H9 (cell line): Measurements from ENCODE around the gene LRRK1. TPM values are rescaled to one million over a fixed set of nuclear protein-coding genes. Genes with fewer than 3 reads are reported as not detected.
A peak's percentile ranks its signal among the peaks of the same experiment; 100 is the strongest.

ENCODE experiments used
- DNase-seq: peaks from one replicate; pipeline ENCODE4 v3.0.0-alpha.2; 2017
- H2AFZ ChIP-seq: one replicate; pipeline ENCODE4 v1.6.1; 2013; ENCODE audit warnings: mild to moderate bottlenecking, low read length, control low read depth, moderate library complexity
- H2AK5ac ChIP-seq: 2 replicates; pipeline ENCODE4 v1.6.1; 2013; ENCODE audit warnings: low read length, control low read depth, mixed read lengths; ENCODE audit not compliant: insufficient read length
- H2BK120ac ChIP-seq: one replicate; pipeline ENCODE4 v1.6.1; 2013; ENCODE audit warnings: low read depth, mild to moderate bottlenecking, low read length, control low read depth, inconsistent platforms; ENCODE audit not compliant: poor library complexity, severe bottlenecking
- H2BK12ac ChIP-seq: 2 replicates; pipeline ENCODE4 v1.6.1; 2013; ENCODE audit warnings: low read length, control low read depth, mixed read lengths, low read depth; ENCODE audit not compliant: insufficient read length
- H2BK15ac ChIP-seq: 2 replicates; pipeline ENCODE4 v1.6.1; 2013; ENCODE audit warnings: low read depth, low read length, control low read depth
- H2BK20ac ChIP-seq: one replicate; pipeline ENCODE4 v1.6.1; 2013; ENCODE audit warnings: low read depth, mild to moderate bottlenecking, low read length, control low read depth, inconsistent platforms; ENCODE audit not compliant: poor library complexity, severe bottlenecking
- H2BK5ac ChIP-seq: 2 replicates; pipeline ENCODE4 v1.6.1; 2013; ENCODE audit warnings: low read length, control low read depth, mixed read lengths; ENCODE audit not compliant: insufficient read length
- H3K14ac ChIP-seq: 2 replicates; pipeline ENCODE4 v1.6.1; 2013; ENCODE audit warnings: low read length, control low read depth; ENCODE audit not compliant: insufficient read depth
- H3K18ac ChIP-seq: 2 replicates; pipeline ENCODE4 v1.6.1; 2013; ENCODE audit warnings: low read depth, mild to moderate bottlenecking, mixed read lengths, low read length, control low read depth; ENCODE audit not compliant: insufficient read length
- H3K23ac ChIP-seq: 2 replicates; pipeline ENCODE4 v1.6.1; 2013; ENCODE audit warnings: low read length, control low read depth, mixed read lengths, low read depth; ENCODE audit not compliant: insufficient read length
- H3K23me2 ChIP-seq: 2 replicates; pipeline ENCODE4 v1.6.1; 2013; ENCODE audit warnings: low read depth, mild to moderate bottlenecking, mixed read lengths, low read length, control low read depth; ENCODE audit not compliant: insufficient read length, poor library complexity, severe bottlenecking
- H3K27ac ChIP-seq: 2 replicates; pipeline ENCODE4 v1.5.1; 2013; ENCODE audit warnings: low read length, control low read depth, mixed read lengths, low read depth; ENCODE audit not compliant: insufficient read length
- H3K27me3 ChIP-seq: 2 replicates; pipeline ENCODE4 v1.6.1; 2013; ENCODE audit warnings: low read length, control low read depth, inconsistent platforms; ENCODE audit not compliant: insufficient read depth
- H3K4ac ChIP-seq: 2 replicates; pipeline ENCODE4 v1.6.1; 2013; ENCODE audit warnings: low read depth, mild to moderate bottlenecking, control low read depth, inconsistent platforms, low read length, moderate library complexity
- H3K4me1 ChIP-seq: 2 replicates; pipeline ENCODE4 v1.6.1; 2013; ENCODE audit warnings: low read length, control low read depth, inconsistent platforms; ENCODE audit not compliant: insufficient read depth
- H3K4me2 ChIP-seq: 2 replicates; pipeline ENCODE4 v1.6.1; 2013; ENCODE audit warnings: low read length, control low read depth, mixed read lengths; ENCODE audit not compliant: insufficient read length, insufficient read depth
- H3K56ac ChIP-seq: 2 replicates; pipeline ENCODE4 v1.6.1; 2013; ENCODE audit warnings: low read depth, mild to moderate bottlenecking, mixed read lengths, low read length, control low read depth; ENCODE audit not compliant: insufficient read length
- H3K79me1 ChIP-seq: 2 replicates; pipeline ENCODE4 v1.6.1; 2013; ENCODE audit warnings: low read depth, mild to moderate bottlenecking, moderate library complexity, low read length, control low read depth, inconsistent platforms; ENCODE audit not compliant: insufficient read depth, poor library complexity, severe bottlenecking
- H3K79me2 ChIP-seq: 2 replicates; pipeline ENCODE4 v1.6.1; 2013; ENCODE audit warnings: low read length, control low read depth, inconsistent platforms; ENCODE audit not compliant: insufficient read depth
- H3K9ac ChIP-seq: 2 replicates; pipeline ENCODE4 v1.6.1; 2013; ENCODE audit warnings: low read length, control low read depth, mixed read lengths; ENCODE audit not compliant: insufficient read length; ENCODE audit errors: extremely low read depth
- H3K9me3 ChIP-seq: one replicate; pipeline ENCODE4 v1.6.1; 2013; ENCODE audit warnings: low read depth, low read length, inconsistent platforms; ENCODE audit not compliant: control insufficient read depth
- H3T11ph ChIP-seq: one replicate; pipeline ENCODE4 v1.6.1; 2013; ENCODE audit warnings: mild to moderate bottlenecking, low read length, control low read depth, inconsistent platforms
- H4K20me1 ChIP-seq: one replicate; pipeline ENCODE4 v1.6.1; 2013; ENCODE audit not compliant: control insufficient read depth, insufficient read length, insufficient read depth
- H4K5ac ChIP-seq: 2 replicates; pipeline ENCODE4 v1.6.1; 2013; ENCODE audit warnings: low read depth, mild to moderate bottlenecking, mixed read lengths, low read length, control low read depth; ENCODE audit not compliant: insufficient read length
- H4K8ac ChIP-seq: replicated peaks from 2 replicates; pipeline ENCODE4 v1.6.1; 2013; ENCODE audit warnings: low read length, control low read depth, mixed read lengths, low read depth; ENCODE audit not compliant: insufficient read length
- H4K91ac ChIP-seq: 2 replicates; pipeline ENCODE4 v1.6.1; 2013; ENCODE audit warnings: low read depth, mild to moderate bottlenecking, moderate library complexity, mixed read lengths, low read length, control low read depth; ENCODE audit not compliant: insufficient read length
- H3K27ac Mint-ChIP-seq, 3 experiments: 2 replicates in 2 of 3; 3 replicates in 1 of 3; pipeline ENCODE4 v1.8.0; 2020 to 2021; ENCODE audit warnings: mixed read lengths in 3 of 3, mild to moderate bottlenecking in 1 of 3, moderate library complexity in 1 of 3
- H3K27me3 Mint-ChIP-seq: 2 replicates; pipeline ENCODE4 v1.8.0; 2021; ENCODE audit warnings: low read depth, mild to moderate bottlenecking, moderate library complexity, mixed read lengths
- H3K36me3 Mint-ChIP-seq, 3 experiments: 2 replicates in 2 of 3; 3 replicates in 1 of 3; pipeline ENCODE4 v1.8.0; 2020 to 2021; ENCODE audit warnings: low read depth in 3 of 3, mixed read lengths in 3 of 3; ENCODE audit not compliant: insufficient read depth in 1 of 3
- H3K4me1 Mint-ChIP-seq, 2 experiments: 2 replicates each; pipeline ENCODE4 v1.8.0; 2020; ENCODE audit warnings: mixed read lengths in 2 of 2
- H3K4me3 Mint-ChIP-seq, 2 experiments: 2 replicates in 1 of 2; 3 replicates in 1 of 2; pipeline ENCODE4 v1.8.0; 2020 to 2021; ENCODE audit warnings: mild to moderate bottlenecking in 2 of 2, mixed read lengths in 2 of 2, moderate library complexity in 1 of 2
- H3K9me3 Mint-ChIP-seq, 2 experiments: 2 replicates in 1 of 2; 3 replicates in 1 of 2; pipeline ENCODE4 v1.8.0; 2020; ENCODE audit warnings: mild to moderate bottlenecking in 2 of 2, mixed read lengths in 2 of 2, moderate library complexity in 1 of 2
- CTCF ChIP-seq: fragments of 200-600 bp; sonication (generic); conservative IDR thresholded peaks from 3 replicates; pipeline ENCODE4 v1.8.0; 2021; ENCODE audit warnings: antibody characterized with exemption, mild to moderate bottlenecking
- WGBS: extraction: QIAGEN DNeasy Blood & Tissue Kit; methylation state at CpG from one replicate; pipeline ENCODE4 v1.1.7; 2013; ENCODE audit warnings: missing lambda C conversion rate, low lambda C conversion rate, mixed read lengths; ENCODE audit not compliant: insufficient read length; ENCODE audit errors: extremely low coverage; 5-methylcytosine and 5-hydroxymethylcytosine counted together
- total RNA-seq: library from RNA; stranded (reverse); gene quantifications from 2 replicates; pipeline ENCODE4 v1.2.1, GENCODE V29; 2021

The LRRK1 gene
- total RNA-seq, 1 experiment from 2014 or later, result 4.0 TPM

DNA sequence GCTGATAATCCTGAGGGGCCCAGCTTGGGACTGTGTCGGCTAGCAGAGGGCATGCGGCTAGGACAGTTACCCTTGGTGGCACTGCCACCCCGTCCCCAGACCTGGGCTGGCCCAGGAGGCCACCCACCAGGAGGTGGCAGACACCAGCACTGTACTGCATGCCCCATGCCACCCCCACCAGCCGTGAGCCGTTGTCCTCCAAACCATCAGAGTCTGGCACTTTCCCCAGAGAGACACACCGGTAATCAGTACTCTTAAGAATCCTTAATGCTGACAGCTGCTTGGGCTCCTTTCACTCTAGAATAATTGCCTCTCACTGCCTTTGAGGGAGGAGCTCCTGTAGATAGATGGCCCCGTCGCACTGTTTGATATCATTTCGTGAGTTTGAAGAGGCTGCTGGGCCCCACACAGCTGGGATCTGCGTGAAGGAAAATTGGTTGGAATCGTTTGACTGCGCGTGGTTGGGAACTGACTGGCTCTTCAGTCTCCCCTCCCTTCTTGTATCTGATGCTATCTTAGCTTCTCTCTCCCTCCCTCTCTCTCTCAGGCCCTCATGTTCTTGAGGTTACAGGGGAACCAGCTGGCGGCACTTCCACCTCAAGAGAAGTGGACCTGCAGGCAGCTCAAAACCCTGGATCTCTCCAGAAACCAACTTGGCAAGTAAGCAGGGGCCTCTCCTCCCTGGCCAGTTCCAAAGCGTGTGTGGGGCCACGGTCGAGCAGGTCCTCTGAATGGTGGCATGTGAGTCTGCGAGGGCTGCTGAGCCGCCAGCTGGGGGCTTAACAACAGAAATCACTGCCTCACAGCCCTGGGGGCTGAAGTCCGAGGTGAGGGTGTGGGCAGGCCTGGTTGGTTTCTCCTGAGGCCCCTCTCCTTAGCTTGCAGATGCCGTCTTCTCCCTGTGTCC, 94.9 kb downstream of the LRRK1 start:
- Histone ChIP-seq H3K79me2 (no peaks in the 10 kb centered on the region), H2BK15ac (no peak overlapping the region), H3K27me3 (no peaks in the 10 kb centered on the region), H3K4me2 (no peak overlapping the region), H3K27ac (no peak overlapping the region), H2BK12ac (no peak overlapping the region), H3K56ac (no peak overlapping the region), H2AFZ (no peak overlapping the region), H3K23ac (no peak overlapping the region), H3K23me2 (no peaks in the 10 kb centered on the region), H3K4ac (no peak overlapping the region), H4K91ac (no peak overlapping the region), H3K9ac (no peak overlapping the region), H3K79me1 (no peaks in the 10 kb centered on the region), H2BK5ac (no peak overlapping the region), H4K20me1 (peaks cover 2% of the 10 kb centered on the region), H4K8ac (no peak overlapping the region), H3K9me3 (no peaks in the 10 kb centered on the region), H2BK20ac (no peak overlapping the region), H4K5ac (no peak overlapping the region), H3K18ac (no peak overlapping the region), H3K4me1 (peaks cover 7% of the 10 kb centered on the region), H3T11ph (no peak overlapping the region), H2BK120ac (no peak overlapping the region), H2AK5ac (no peak overlapping the region), H3K14ac (no peak overlapping the region)
- peaks cover 26 to 27% of the 10 kb centered on the region in 2 experiments for H3K4me1 Mint-ChIP-seq
- peaks cover 0 to 6% (median 0%) of the 10 kb centered on the region in 3 experiments; a peak in 2 of 7 replicates for H3K36me3 Mint-ChIP-seq
- H3K9me3 Mint-ChIP-seq, result peaks cover 0 to 7% of the 10 kb centered on the region in 2 experiments; a peak in 2 of 5 replicates
- H3K27me3 Mint-ChIP-seq, result peaks cover 3% of the 10 kb centered on the region
- DNase-seq, result peak; percentile 33
- H3K4me3 Mint-ChIP-seq, result no peak overlapping the region
- no CpG with 5 or more reads among the region's 21 CpGs for WGBS
- peak overlapping the region in 1 of 3 experiments; percentile 40; a peak in 1 of 7 replicates for H3K27ac Mint-ChIP-seq
- TF ChIP-seq CTCF, result no peak
